DND-41 (cell line): Measurements from ENCODE around the gene SPEG.

ENCODE experiments used
- ATAC-seq: fragments of 200-7000 bp; cut with Tn5 transposase; 3 replicates; pipeline ENCODE4 v1.9.1; 2021; ENCODE audit warnings: low read depth; ENCODE audit not compliant: insufficient read depth
- DNase-seq: peaks from one replicate; pipeline ENCODE4 v3.0.0-alpha.2; 2020
- H2AFZ ChIP-seq: 2 replicates; pipeline ENCODE4 v1.6.0; 2012; ENCODE audit warnings: low read depth, low read length
- H3K27ac ChIP-seq: 2 replicates; pipeline ENCODE4 v1.5.1; 2012; ENCODE audit warnings: low read length, inconsistent platforms
- H3K27me3 ChIP-seq: fragments of 200-600 bp; sonication (generic); 2 replicates; pipeline ENCODE4 v1.6.0; 2012; ENCODE audit warnings: low read length, mild to moderate bottlenecking, inconsistent platforms; ENCODE audit not compliant: insufficient read depth, poor library complexity
- H3K36me3 ChIP-seq: 2 replicates; pipeline ENCODE4 v1.5.1; 2012; ENCODE audit warnings: low read length, inconsistent platforms; ENCODE audit not compliant: insufficient read depth
- H3K4me1 ChIP-seq: 2 replicates; pipeline ENCODE4 v1.5.1; 2012; ENCODE audit warnings: mild to moderate bottlenecking, low read length; ENCODE audit not compliant: insufficient read depth
- H3K4me2 ChIP-seq: 2 replicates; pipeline ENCODE4 v1.6.0; 2012; ENCODE audit warnings: mild to moderate bottlenecking, moderate library complexity, low read length, inconsistent platforms; ENCODE audit not compliant: insufficient read depth
- H3K4me3 ChIP-seq, 2 experiments: fragments of 200-600 bp in 1 of 2; shearing (Covaris generic) in 1 of 2; 2 replicates each; pipeline ENCODE4 v1.5.1; 2012 to 2016; ENCODE audit warnings: inconsistent platforms in 2 of 2, low read length in 2 of 2, mild to moderate bottlenecking in 2 of 2, low read depth in 1 of 2, moderate library complexity in 1 of 2
- H3K79me2 ChIP-seq: 2 replicates; pipeline ENCODE4 v1.6.0; 2012; ENCODE audit warnings: low read length, inconsistent platforms; ENCODE audit not compliant: insufficient read depth
- H3K9ac ChIP-seq: 2 replicates; pipeline ENCODE4 v1.6.0; 2012; ENCODE audit warnings: low read depth, mild to moderate bottlenecking, inconsistent platforms, low read length, moderate library complexity
- H3K9me3 ChIP-seq: 2 replicates; pipeline ENCODE4 v1.5.1; 2012; ENCODE audit warnings: low read length, moderate library complexity, mild to moderate bottlenecking, inconsistent platforms; ENCODE audit not compliant: insufficient read depth, severe bottlenecking
- H4K20me1 ChIP-seq: 2 replicates; pipeline ENCODE4 v1.6.0; 2012; ENCODE audit warnings: low read length; ENCODE audit not compliant: insufficient read depth
- CTCF ChIP-seq: IDR thresholded peaks from 2 replicates; pipeline ENCODE4 v1.5.1; 2012; ENCODE audit warnings: borderline replicate concordance, low read length, moderate library complexity, mild to moderate bottlenecking; ENCODE audit not compliant: poor library complexity, severe bottlenecking; ENCODE audit errors: extremely low read depth
- EZH2 ChIP-seq: IDR thresholded peaks from 3 replicates; pipeline ENCODE4 v1.6.1; 2012; ENCODE audit warnings: borderline replicate concordance, low read depth, mild to moderate bottlenecking, moderate library complexity, low read length, inconsistent platforms; ENCODE audit not compliant: severe bottlenecking

SPEG gene

DNA sequence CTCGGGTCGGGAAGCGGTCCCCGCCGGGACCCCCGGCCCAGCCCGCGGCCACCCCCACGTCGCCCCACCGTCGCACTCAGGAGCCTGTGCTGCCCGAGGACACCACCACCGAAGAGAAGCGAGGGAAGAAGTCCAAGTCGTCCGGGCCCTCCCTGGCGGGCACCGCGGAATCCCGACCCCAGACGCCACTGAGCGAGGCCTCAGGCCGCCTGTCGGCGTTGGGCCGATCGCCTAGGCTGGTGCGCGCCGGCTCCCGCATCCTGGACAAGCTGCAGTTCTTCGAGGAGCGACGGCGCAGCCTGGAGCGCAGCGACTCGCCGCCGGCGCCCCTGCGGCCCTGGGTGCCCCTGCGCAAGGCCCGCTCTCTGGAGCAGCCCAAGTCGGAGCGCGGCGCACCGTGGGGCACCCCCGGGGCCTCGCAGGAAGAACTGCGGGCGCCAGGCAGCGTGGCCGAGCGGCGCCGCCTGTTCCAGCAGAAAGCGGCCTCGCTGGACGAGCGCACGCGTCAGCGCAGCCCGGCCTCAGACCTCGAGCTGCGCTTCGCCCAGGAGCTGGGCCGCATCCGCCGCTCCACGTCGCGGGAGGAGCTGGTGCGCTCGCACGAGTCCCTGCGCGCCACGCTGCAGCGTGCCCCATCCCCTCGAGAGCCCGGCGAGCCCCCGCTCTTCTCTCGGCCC lies 13.6 kb downstream of the SPEG start:
- H2AFZ ChIP-seq: no peak overlapping the region
- no peak overlapping the region for H3K27ac ChIP-seq
- no peak overlapping the region for H3K4me2 ChIP-seq
- H4K20me1 ChIP-seq: no peaks in the 10 kb centered on the region; the same call in 1 of the 2 replicates
- no peaks in the 10 kb centered on the region for H3K79me2 ChIP-seq
- H3K36me3 ChIP-seq: no peaks in the 10 kb centered on the region; the same call in 1 of the 2 replicates
- no peak for DNase-seq
- no peaks in the 10 kb centered on the region for H3K27me3 ChIP-seq
- H3K9me3 ChIP-seq: no peaks in the 10 kb centered on the region
- TF ChIP-seq CTCF: no peak
- TF ChIP-seq EZH2: no peak
- H3K9ac ChIP-seq: no peak overlapping the region
- peaks cover 2% of the 10 kb centered on the region; the same call in 1 of the 2 replicates for H3K4me1 ChIP-seq
- no peak for ATAC-seq
- no peak overlapping the region for H3K4me3 ChIP-seq

- H3K4me2 ChIP-seq: no peak overlapping the region
- H3K36me3 ChIP-seq: no peaks in the 10 kb centered on the region; the same call in 1 of the 2 replicates
- H3K9me3 ChIP-seq: no peaks in the 10 kb centered on the region
- no peaks in the 10 kb centered on the region; the same call in 1 of the 2 replicates for H4K20me1 ChIP-seq
- no peak overlapping the region for H3K4me3 ChIP-seq
- TF ChIP-seq CTCF (no peak), EZH2 (no peak)
- DNase-seq (no peak), ATAC-seq (no peak)
- no peaks in the 10 kb centered on the region for H3K27me3 ChIP-seq
- no peaks in the 10 kb centered on the region for H3K79me2 ChIP-seq
- H3K9ac ChIP-seq: no peak overlapping the region
- H3K27ac ChIP-seq: no peak overlapping the region
- H3K4me1 ChIP-seq: no peaks in the 10 kb centered on the region
- H2AFZ ChIP-seq: no peak overlapping the region
These were observed 14.2 kb downstream of the SPEG start for GRCh38 chr2:219448776-219449341.

DNA sequence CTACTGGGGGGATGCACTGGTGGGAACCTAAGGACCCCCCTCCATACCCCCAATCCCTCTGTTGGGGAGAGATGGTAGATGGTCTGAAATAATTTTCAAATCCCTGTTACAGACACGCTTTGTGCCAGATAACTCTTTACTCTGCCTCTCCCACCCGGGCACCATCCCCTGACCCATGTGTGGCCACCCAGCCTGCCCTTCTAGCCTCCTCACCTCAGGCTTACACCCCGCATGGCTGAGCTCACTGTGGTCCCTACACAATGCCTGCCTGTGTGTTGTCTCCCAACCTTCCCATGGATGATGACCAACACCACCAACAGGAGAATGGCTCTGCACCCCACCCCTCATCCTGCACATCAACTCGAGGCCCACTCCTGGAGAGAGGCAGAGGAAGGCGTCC lies 15.0 kb downstream of the SPEG start:
- Histone ChIP-seq H2AFZ (no peak overlapping the region), H3K4me3 (no peak overlapping the region), H3K36me3 (no peaks in the 10 kb centered on the region; the same call in 1 of the 2 replicates), H3K79me2 (no peaks in the 10 kb centered on the region), H3K9me3 (no peaks in the 10 kb centered on the region), H3K4me1 (no peaks in the 10 kb centered on the region), H3K9ac (no peak overlapping the region), H4K20me1 (no peaks in the 10 kb centered on the region; the same call in 1 of the 2 replicates), H3K27me3 (no peaks in the 10 kb centered on the region), H3K27ac (no peak overlapping the region), H3K4me2 (no peak overlapping the region)
- no peak for TF ChIP-seq EZH2
- TF ChIP-seq CTCF: no peak
- ATAC-seq: no peak
- no peak for DNase-seq
